ENCODE measurements around the gene RGS7.
A peak's percentile ranks its signal among the peaks of the same experiment; 100 is the strongest.

RGS7 gene

DNA sequence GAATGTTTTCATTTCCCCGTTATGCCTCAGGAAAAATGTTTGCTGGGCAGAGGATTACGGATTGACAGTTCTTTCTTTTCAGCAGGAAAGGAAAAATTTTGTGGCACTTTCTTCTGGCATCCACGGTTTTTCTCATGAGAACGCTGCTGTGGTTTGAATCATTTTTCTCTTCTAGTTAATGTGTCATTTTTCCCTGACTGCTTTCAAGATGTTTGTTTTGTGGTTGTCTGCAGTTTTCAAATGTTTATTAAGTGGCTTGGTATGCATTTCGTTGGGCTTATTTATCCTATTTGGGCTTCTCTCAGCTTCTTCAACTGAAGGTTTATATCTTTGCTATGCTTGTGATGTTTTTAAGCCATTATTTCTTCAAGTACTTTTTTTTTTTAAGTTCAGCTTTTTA lies 359.0 kb downstream of the RGS7 start:
- TF ChIP-seq, protein P1, sequence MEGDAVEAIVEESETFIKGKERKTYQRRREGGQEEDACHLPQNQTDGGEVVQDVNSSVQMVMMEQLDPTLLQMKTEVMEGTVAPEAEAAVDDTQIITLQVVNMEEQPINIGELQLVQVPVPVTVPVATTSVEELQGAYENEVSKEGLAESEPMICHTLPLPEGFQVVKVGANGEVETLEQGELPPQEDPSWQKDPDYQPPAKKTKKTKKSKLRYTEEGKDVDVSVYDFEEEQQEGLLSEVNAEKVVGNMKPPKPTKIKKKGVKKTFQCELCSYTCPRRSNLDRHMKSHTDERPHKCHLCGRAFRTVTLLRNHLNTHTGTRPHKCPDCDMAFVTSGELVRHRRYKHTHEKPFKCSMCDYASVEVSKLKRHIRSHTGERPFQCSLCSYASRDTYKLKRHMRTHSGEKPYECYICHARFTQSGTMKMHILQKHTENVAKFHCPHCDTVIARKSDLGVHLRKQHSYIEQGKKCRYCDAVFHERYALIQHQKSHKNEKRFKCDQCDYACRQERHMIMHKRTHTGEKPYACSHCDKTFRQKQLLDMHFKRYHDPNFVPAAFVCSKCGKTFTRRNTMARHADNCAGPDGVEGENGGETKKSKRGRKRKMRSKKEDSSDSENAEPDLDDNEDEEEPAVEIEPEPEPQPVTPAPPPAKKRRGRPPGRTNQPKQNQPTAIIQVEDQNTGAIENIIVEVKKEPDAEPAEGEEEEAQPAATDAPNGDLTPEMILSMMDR (IDR thresholded peaks at IDR 0.05) = no peak
- no peak for DNase-seq
- Mint-ChIP-seq H3K9me3 (peaks cover 3% of the 10 kb centered on the region), H3K27ac (peak overlapping the region; percentile 45), H3K27me3 (ENCODE audit: low read depth, poor library complexity) (no peaks in the 10 kb centered on the region), H3K4me3 (no peak overlapping the region), H3K36me3 (ENCODE audit: low read depth) (no peaks in the 10 kb centered on the region), H3K4me1 (peaks cover 6% of the 10 kb centered on the region)

DNA sequence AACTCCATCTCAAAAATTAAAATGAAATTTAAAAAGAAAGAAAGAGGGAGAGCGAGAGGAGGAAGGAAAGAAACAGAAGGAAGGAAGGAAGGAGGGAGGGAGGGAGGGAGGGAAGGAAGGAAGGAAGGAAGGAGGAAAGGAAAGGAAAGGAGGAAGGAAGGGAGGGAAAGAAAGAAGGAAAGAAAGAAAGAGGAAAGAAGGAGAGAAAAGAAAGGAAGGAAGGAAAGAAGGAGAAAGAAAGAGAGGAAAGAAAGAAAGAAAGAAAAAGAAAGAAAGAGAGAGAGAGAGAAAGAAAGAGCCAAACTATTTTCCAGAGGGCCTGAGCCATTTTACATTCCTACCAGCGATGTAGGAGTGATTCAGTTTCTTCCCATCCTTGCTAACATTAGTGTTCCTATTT lies 364.0 kb downstream of the RGS7 start:
- no peaks in the 10 kb centered on the region for H3K36me3 Mint-ChIP-seq (ENCODE audit: low read depth)
- no peaks in the 10 kb centered on the region for H3K9me3 Mint-ChIP-seq
- H3K27me3 Mint-ChIP-seq (ENCODE audit: low read depth, poor library complexity) = peaks cover 2% of the 10 kb centered on the region
- H3K4me3 Mint-ChIP-seq = no peak overlapping the region
- TF ChIP-seq, protein P1 (IDR thresholded peaks at IDR 0.05) = no peak
- no peak for DNase-seq
- peaks cover 6% of the 10 kb centered on the region for H3K4me1 Mint-ChIP-seq
- H3K27ac Mint-ChIP-seq = no peak overlapping the region

DNA sequence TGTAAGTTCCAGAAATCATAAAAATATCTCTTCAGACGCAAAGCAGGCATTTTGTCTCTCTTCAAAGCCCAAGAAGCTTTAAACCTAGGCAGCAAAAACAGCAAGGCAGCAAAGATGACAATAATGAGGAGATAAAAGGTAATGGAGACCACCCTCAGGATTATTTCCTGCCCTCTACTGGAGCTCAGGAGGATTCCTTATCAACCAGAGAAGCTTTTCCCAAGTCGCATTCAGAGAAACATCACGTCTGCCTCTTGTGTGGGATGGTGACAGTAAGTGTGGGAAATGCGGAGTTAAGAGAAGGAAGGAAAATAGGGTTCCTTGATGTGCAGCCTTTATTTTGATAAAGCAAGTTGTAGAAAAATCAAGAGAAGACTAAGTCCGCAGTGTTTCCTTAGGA lies 365.8 kb downstream of the RGS7 start:
- no peaks in the 10 kb centered on the region for H3K9me3 Mint-ChIP-seq
- TF ChIP-seq, protein P1 (IDR thresholded peaks at IDR 0.05) = no peak
- peaks cover 2% of the 10 kb centered on the region for H3K27me3 Mint-ChIP-seq (ENCODE audit: low read depth, poor library complexity)
- DNase-seq = no peak
- H3K36me3 Mint-ChIP-seq (ENCODE audit: low read depth) = no peaks in the 10 kb centered on the region
- peaks cover 6% of the 10 kb centered on the region for H3K4me1 Mint-ChIP-seq
- H3K27ac Mint-ChIP-seq = no peak overlapping the region
- H3K4me3 Mint-ChIP-seq = no peak overlapping the region

DNA sequence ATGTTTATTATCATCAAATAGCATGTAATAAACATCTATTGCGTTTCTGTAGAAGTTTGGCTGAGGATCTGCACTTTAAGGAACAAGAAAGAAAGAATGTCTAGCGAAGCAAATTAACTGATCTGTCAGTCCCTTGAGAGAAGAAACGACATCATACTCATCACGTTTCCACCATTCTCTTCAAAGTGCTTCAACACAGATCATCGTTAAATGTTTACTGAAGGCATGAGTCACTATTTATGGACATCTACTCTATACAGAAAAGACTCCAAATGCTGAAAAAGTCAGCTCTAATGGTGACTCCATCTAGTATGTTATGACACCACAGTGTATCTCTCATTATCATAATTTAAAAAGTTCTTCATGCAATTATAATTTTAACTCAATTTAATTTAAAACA lies 369.1 kb downstream of the RGS7 start:
- TF ChIP-seq, protein P1 (IDR thresholded peaks at IDR 0.05) = no peak

DNA sequence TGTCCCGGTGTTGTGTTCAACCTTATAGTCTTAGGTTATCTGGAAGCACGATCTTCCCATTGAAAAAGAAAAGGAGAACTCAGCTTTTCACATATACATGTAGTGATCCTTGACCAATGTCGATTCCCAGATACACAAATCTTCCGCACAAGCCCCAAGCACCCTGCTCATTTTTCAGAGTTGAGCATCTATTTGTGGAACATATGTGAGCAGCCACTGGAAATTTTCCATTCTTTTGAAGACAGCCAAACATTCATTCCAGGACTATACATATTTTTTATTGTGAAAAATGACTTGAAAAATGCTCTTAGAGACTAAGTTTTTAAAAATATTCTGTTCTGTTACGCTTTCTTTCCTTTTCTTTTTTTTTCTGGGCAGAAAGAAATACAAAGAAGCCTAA lies 371.9 kb downstream of the RGS7 start:
- Mint-ChIP-seq H3K27ac (no peak overlapping the region), H3K4me3 (no peak overlapping the region), H3K9me3 (no peaks in the 10 kb centered on the region), H3K27me3 (ENCODE audit: low read depth, poor library complexity) (peaks cover 2% of the 10 kb centered on the region), H3K36me3 (ENCODE audit: low read depth) (no peaks in the 10 kb centered on the region), H3K4me1 (peaks cover 24% of the 10 kb centered on the region)
- TF ChIP-seq, protein P1 (IDR thresholded peaks at IDR 0.05) = no peak
- no peak for DNase-seq

More for the DNA sequence above, 369.1 kb downstream of the RGS7 start:
- Mint-ChIP-seq H3K27me3 (ENCODE audit: low read depth, poor library complexity) (peaks cover 2% of the 10 kb centered on the region), H3K4me1 (peaks cover 24% of the 10 kb centered on the region), H3K4me3 (no peak overlapping the region), H3K9me3 (no peaks in the 10 kb centered on the region), H3K27ac (no peak overlapping the region), H3K36me3 (ENCODE audit: low read depth) (no peaks in the 10 kb centered on the region)
- DNase-seq = no peak

DNA sequence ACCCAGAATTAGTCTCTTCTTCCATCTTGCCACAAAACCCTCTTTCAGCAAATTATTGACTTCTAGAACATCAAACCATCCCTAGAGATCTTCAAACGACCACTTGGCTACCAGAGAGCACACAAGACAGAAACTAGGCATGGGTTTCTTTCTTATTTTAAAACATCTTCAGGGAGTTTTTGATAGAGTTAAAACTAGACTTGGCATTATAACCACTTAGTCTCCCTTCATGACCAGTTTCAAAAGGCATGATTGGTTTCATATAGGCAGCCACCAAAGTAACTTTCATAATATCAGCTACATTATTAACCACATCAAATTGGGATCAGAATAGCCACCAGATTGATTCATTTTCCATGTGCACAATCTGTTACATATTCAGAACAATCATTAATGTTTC lies 376.7 kb downstream of the RGS7 start:
- Mint-ChIP-seq H3K27me3 (ENCODE audit: low read depth, poor library complexity) (peaks cover 2% of the 10 kb centered on the region), H3K36me3 (ENCODE audit: low read depth) (no peaks in the 10 kb centered on the region), H3K9me3 (no peaks in the 10 kb centered on the region), H3K27ac (no peak overlapping the region), H3K4me1 (peaks cover 14% of the 10 kb centered on the region), H3K4me3 (no peak overlapping the region)
- TF ChIP-seq, protein P1 (IDR thresholded peaks at IDR 0.05) = no peak
- no peak for DNase-seq

All from nephron progenitor cell (in vitro differentiated cells).